ENCODE results near the gene AGAP5. TPM values are rescaled to one million over a fixed set of nuclear protein-coding genes. Genes with fewer than 3 reads are reported as not detected.

Gene AGAP5
- total and polyA plus RNA-seq, 10 of the 15 experiments (the other 5 are each of a cell fraction or from before 2014, with no cell fraction given), result 0.68 to 8.5 (median 6.7) TPM; not detected in 1

DNA sequence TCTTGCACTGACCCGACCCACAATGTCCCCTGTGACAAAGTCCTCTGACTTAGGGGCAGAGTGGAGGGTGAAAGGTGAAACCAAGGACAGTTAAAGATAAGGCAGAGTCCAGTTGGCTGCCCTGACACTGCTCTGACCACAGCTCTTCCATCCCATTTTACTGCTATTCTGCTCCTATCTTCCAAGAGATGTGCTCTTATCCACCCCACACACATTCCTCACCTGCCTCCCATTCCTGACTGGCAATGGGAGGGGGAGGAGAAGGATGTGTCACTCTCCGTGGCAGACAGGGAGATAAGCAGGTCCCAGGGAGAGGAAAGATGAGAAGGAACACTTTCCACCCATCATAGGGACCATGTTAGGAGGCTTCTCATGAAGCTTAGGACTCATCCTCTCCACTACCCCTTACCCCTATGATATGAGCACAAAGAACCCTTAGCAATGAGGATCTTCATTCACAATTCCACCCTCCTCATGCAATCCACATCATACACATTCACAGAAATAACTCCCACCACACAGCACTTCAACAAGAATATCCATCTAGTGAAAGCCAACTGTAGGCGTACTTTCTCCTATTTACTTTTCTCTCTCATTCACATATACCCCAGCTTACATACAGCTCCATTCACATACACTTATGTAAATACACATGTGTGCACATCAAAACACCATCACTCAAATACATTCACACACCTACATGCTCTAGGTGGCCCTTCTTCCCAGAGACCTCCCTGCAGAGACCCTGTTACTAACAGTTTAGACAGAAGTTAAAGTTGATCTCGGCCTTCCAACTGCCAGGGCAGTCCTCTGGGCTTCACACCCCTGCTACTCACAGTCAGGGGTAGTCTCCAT, 48.7 kb downstream of the AGAP5 start:
- Histone ChIP-seq H3K27me3 (replicated peaks in 1 of 2; ENCODE audit: control insufficient read depth in 2 of 2, insufficient read depth in 2 of 2, low read length in 1 of 2) (no peaks in the 10 kb centered on the region), H3K4me1 (ENCODE audit: control insufficient read depth, insufficient read depth, low read length) (peaks cover 24% of the 10 kb centered on the region), H3K9me3 (replicated peaks; ENCODE audit: control insufficient read depth, insufficient read depth, low read length) (no peaks in the 10 kb centered on the region), H3K79me2 (ENCODE audit: control insufficient read depth, insufficient read depth, low read length) (no peaks in the 10 kb centered on the region), H3K4me3 (no peak overlapping the region), H3K27ac (ENCODE audit: control insufficient read depth, insufficient read depth) (no peak overlapping the region), H2AFZ (ENCODE audit: control insufficient read depth, low read depth, low read length) (no peak overlapping the region), H3K9ac (ENCODE audit: control insufficient read depth, insufficient read depth, low read length) (no peak overlapping the region), H4K20me1 (ENCODE audit: control insufficient read depth, insufficient read depth) (no peaks in the 10 kb centered on the region), H3K4me2 (ENCODE audit: control insufficient read depth, insufficient read depth) (no peak overlapping the region), H3K36me3 (ENCODE audit: control insufficient read depth in 2 of 2, insufficient read depth in 2 of 2, low read length in 1 of 2) (no peaks in the 10 kb centered on the region)
- in situ Hi-C loops (cut with MboI) (no loop called here), intact Hi-C loops (cut with micrococcal nuclease; ENCODE audit: unreplicated experiment) (no loop called here)
- WGBS (ENCODE audit: insufficient coverage, insufficient replicate concordance, low lambda C conversion rate, missing lambda C conversion rate), result 68% methylated on average over 4 of the region's 4 CpGs
- ChIA-PET RAD21 (ENCODE audit: unreplicated experiment) (interaction anchor here (0.5 to 3.5 kb wide), 6 partner anchors 22 to 230 kb away, joined by 3 to 13 read pairs (median 4); partner anchors contain the start of gene SEC24C), SMC1A (ENCODE audit: uncharacterized antibody, unreplicated experiment) (interaction anchor here (0.5 to 4.8 kb wide), 8 partner anchors 23 to 230 kb away, joined by 3 to 23 read pairs (median 4); partner anchors contain the start of genes CHCHD1, SEC24C and USP54), POLR2A (interaction anchor here (1.6 to 1.7 kb wide), 2 partner anchors 68 to 119 kb away, joined by 4 read pairs; no protein-coding TSS in a partner anchor), CTCF (interaction anchor here (0.7 to 2.0 kb wide), 9 partner anchors 9 to 230 kb away, joined by 3 to 7 read pairs (median 3); no protein-coding TSS in a partner anchor)
- ATAC-seq (no peak), DNase-seq (ENCODE audit: low read depth, low spot score) (no peak), FAIRE-seq (no peak)
- no TSS peak for BruUV-seq (replicated peaks)
- TF ChIP-seq, protein P1, sequence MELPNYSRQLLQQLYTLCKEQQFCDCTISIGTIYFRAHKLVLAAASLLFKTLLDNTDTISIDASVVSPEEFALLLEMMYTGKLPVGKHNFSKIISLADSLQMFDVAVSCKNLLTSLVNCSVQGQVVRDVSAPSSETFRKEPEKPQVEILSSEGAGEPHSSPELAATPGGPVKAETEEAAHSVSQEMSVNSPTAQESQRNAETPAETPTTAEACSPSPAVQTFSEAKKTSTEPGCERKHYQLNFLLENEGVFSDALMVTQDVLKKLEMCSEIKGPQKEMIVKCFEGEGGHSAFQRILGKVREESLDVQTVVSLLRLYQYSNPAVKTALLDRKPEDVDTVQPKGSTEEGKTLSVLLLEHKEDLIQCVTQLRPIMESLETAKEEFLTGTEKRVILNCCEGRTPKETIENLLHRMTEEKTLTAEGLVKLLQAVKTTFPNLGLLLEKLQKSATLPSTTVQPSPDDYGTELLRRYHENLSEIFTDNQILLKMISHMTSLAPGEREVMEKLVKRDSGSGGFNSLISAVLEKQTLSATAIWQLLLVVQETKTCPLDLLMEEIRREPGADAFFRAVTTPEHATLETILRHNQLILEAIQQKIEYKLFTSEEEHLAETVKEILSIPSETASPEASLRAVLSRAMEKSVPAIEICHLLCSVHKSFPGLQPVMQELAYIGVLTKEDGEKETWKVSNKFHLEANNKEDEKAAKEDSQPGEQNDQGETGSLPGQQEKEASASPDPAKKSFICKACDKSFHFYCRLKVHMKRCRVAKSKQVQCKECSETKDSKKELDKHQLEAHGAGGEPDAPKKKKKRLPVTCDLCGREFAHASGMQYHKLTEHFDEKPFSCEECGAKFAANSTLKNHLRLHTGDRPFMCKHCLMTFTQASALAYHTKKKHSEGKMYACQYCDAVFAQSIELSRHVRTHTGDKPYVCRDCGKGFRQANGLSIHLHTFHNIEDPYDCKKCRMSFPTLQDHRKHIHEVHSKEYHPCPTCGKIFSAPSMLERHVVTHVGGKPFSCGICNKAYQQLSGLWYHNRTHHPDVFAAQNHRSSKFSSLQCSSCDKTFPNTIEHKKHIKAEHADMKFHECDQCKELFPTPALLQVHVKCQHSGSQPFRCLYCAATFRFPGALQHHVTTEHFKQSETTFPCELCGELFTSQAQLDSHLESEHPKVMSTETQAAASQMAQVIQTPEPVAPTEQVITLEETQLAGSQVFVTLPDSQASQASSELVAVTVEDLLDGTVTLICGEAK (IDR thresholded peaks at IDR 0.05; ENCODE audit: borderline replicate concordance), result no peak
- TF ChIP-seq, protein P2, sequence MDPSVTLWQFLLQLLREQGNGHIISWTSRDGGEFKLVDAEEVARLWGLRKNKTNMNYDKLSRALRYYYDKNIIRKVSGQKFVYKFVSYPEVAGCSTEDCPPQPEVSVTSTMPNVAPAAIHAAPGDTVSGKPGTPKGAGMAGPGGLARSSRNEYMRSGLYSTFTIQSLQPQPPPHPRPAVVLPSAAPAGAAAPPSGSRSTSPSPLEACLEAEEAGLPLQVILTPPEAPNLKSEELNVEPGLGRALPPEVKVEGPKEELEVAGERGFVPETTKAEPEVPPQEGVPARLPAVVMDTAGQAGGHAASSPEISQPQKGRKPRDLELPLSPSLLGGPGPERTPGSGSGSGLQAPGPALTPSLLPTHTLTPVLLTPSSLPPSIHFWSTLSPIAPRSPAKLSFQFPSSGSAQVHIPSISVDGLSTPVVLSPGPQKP (IDR thresholded peaks at IDR 0.05; ENCODE audit: low read depth, low read length), result no peak
- TF ChIP-seq KLF5 (IDR thresholded peaks at IDR 0.05; ENCODE audit: partially characterized antibody) (no peak), ZNF622 (IDR thresholded peaks at IDR 0.05) (no peak), IKZF1 (conservative IDR thresholded peaks at IDR 0.05) (no peak)
- TF ChIP-seq, protein P3, sequence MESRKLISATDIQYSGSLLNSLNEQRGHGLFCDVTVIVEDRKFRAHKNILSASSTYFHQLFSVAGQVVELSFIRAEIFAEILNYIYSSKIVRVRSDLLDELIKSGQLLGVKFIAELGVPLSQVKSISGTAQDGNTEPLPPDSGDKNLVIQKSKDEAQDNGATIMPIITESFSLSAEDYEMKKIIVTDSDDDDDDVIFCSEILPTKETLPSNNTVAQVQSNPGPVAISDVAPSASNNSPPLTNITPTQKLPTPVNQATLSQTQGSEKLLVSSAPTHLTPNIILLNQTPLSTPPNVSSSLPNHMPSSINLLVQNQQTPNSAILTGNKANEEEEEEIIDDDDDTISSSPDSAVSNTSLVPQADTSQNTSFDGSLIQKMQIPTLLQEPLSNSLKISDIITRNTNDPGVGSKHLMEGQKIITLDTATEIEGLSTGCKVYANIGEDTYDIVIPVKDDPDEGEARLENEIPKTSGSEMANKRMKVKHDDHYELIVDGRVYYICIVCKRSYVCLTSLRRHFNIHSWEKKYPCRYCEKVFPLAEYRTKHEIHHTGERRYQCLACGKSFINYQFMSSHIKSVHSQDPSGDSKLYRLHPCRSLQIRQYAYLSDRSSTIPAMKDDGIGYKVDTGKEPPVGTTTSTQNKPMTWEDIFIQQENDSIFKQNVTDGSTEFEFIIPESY (IDR thresholded peaks at IDR 0.05), result no peak
